Measurements from ENCODE around the gene STAB1. TPM values are rescaled to one million over a fixed set of nuclear protein-coding genes. Genes with fewer than 3 reads are reported as not detected.
"Not testable (repeated sequence)": the region's sequence is repeated elsewhere in the genome, so short reads cannot be mapped to it uniquely, and the experiment has no call there.

Gene STAB1
- total RNA-seq, 1 donor from 2014 or later = 0.42 TPM

GRCh38 chr3:52525680-52526561 is 30.8 kb downstream of the STAB1 start:
- no peaks in the 10 kb centered on the region for H3K27me3 ChIP-seq (ENCODE audit: control insufficient read depth, insufficient read depth, low read length)
- no peak for TF ChIP-seq CTCF (IDR thresholded peaks at IDR 0.05; ENCODE audit: insufficient read depth, low read length, poor library complexity, severe bottlenecking)
- no peak for DNase-seq (ENCODE audit: low read depth)
- H3K4me3 ChIP-seq (ENCODE audit: low read depth, low read length) = no peak overlapping the region
- peaks cover 3% of the 10 kb centered on the region for H3K36me3 ChIP-seq (ENCODE audit: control insufficient read depth, insufficient read depth, low read length)

GRCh38 chr3:52526671-52527038 is 31.5 kb downstream of the STAB1 start:
- H3K4me3 ChIP-seq (ENCODE audit: low read depth, low read length); H3K27me3 ChIP-seq (ENCODE audit: control insufficient read depth, insufficient read depth, low read length); H3K36me3 ChIP-seq (ENCODE audit: control insufficient read depth, insufficient read depth, low read length); DNase-seq (ENCODE audit: low read depth): not testable (repeated sequence)

GRCh38 chr3:52527039-52527731 is 32.0 kb downstream of the STAB1 start:
- TF ChIP-seq CTCF (IDR thresholded peaks at IDR 0.05; ENCODE audit: insufficient read depth, low read length, poor library complexity, severe bottlenecking) = no peak
- Histone ChIP-seq H3K36me3 (ENCODE audit: control insufficient read depth, insufficient read depth, low read length) (peaks cover 3% of the 10 kb centered on the region), H3K27me3 (ENCODE audit: control insufficient read depth, insufficient read depth, low read length) (no peaks in the 10 kb centered on the region), H3K4me3 (ENCODE audit: low read depth, low read length) (no peak overlapping the region)
- no peak for DNase-seq (ENCODE audit: low read depth)

GRCh38 chr3:52527732-52528585 is 32.8 kb downstream of the STAB1 start:
- Histone ChIP-seq H3K27me3 (ENCODE audit: control insufficient read depth, insufficient read depth, low read length) (no peaks in the 10 kb centered on the region), H3K36me3 (ENCODE audit: control insufficient read depth, insufficient read depth, low read length) (peaks cover 3% of the 10 kb centered on the region)
- no peak for TF ChIP-seq CTCF (IDR thresholded peaks at IDR 0.05; ENCODE audit: insufficient read depth, low read length, poor library complexity, severe bottlenecking)

GRCh38 chr3:52528586-52529375 is 33.6 kb downstream of the STAB1 start:
- DNase-seq (ENCODE audit: low read depth) = no peak
- Histone ChIP-seq H3K4me3 (ENCODE audit: low read depth, low read length) (no peak overlapping the region), H3K27me3 (ENCODE audit: control insufficient read depth, insufficient read depth, low read length) (no peaks in the 10 kb centered on the region), H3K36me3 (ENCODE audit: control insufficient read depth, insufficient read depth, low read length) (peaks cover 3% of the 10 kb centered on the region)
- no peak for TF ChIP-seq CTCF (IDR thresholded peaks at IDR 0.05; ENCODE audit: insufficient read depth, low read length, poor library complexity, severe bottlenecking)

More at GRCh38 chr3:52527732-52528585, 32.8 kb downstream of the STAB1 start:
- no peak overlapping the region for H3K4me3 ChIP-seq (ENCODE audit: low read depth, low read length)
- no peak for DNase-seq (ENCODE audit: low read depth)
